Stomach (tissue), 4 donors: ENCODE measurements around the gene HDAC11.

Experiments used
- POLR2A ChIP-seq, 4 donors: fragments of 450-650 bp; IDR thresholded peaks; one replicate each; pipeline ENCODE4 v1.6.1; 2016; ENCODE audit warnings: antibody characterized with exemption in 4 of 4, control low read depth in 2 of 4, mild to moderate bottlenecking in 1 of 4, moderate library complexity in 1 of 4
- POLR2AphosphoS5 ChIP-seq, 3 donors: sonication (generic); formaldehyde crosslinking; IDR thresholded peaks; one replicate each; pipeline ENCODE4 v1.6.1; 2016; ENCODE audit warnings: antibody characterized with exemption in 3 of 3
- TF ChIP-seq, protein P1 (sequence below), 7 experiments: fragments of 450-650 bp in 4 of 7; fragments of 200-600 bp in 3 of 7; sonication (generic) in 3 of 7; IDR thresholded peaks; one replicate each; pipeline ENCODE4 v1.5.1; 2016 to 2019; ENCODE audit warnings: antibody characterized with exemption in 7 of 7, control low read depth in 2 of 7, mild to moderate bottlenecking in 1 of 7

DNA sequence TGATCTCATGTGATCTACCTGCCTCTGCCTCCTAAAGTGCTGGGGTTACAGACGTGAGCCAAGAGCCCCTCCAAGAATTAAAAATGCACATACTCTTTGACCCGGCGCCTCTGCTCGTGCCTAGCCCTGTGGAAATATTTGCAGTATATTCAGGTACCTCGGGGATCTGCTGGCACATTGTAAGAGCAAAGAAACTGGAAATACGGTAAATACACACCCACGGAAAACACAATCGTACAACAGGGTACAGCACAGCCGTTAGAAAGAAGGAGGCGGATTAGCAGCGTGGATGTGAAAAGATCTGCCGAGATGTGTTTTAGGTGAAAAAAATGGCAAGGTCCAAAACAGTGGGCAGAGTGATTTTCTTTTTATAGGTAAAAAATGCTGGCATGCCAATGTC, 6.1 kb upstream of the HDAC11 start:
- TF ChIP-seq POLR2A (IDR thresholded peaks at IDR 0.05) (no peak), POLR2AphosphoS5 (IDR thresholded peaks at IDR 0.05) (no peak)
- TF ChIP-seq, protein P1, sequence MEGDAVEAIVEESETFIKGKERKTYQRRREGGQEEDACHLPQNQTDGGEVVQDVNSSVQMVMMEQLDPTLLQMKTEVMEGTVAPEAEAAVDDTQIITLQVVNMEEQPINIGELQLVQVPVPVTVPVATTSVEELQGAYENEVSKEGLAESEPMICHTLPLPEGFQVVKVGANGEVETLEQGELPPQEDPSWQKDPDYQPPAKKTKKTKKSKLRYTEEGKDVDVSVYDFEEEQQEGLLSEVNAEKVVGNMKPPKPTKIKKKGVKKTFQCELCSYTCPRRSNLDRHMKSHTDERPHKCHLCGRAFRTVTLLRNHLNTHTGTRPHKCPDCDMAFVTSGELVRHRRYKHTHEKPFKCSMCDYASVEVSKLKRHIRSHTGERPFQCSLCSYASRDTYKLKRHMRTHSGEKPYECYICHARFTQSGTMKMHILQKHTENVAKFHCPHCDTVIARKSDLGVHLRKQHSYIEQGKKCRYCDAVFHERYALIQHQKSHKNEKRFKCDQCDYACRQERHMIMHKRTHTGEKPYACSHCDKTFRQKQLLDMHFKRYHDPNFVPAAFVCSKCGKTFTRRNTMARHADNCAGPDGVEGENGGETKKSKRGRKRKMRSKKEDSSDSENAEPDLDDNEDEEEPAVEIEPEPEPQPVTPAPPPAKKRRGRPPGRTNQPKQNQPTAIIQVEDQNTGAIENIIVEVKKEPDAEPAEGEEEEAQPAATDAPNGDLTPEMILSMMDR (IDR thresholded peaks at IDR 0.05) = no peak
